Stimulated activated CD4-positive, alpha-beta T cell treated with anti-CD3 and anti-CD28 coated beads, Interleukin-12 subunit alpha, Interleukin-12 subunit beta, amount 100 ng/mL, for 48 hours (primary cell): ENCODE data around the gene MESP1.
"Not testable (repeated sequence)": the region's sequence is repeated elsewhere in the genome, so short reads cannot be mapped to it uniquely, and the experiment has no call there.

Experiments used
- DNase-seq, 3 donors: peaks; one replicate each; pipeline ENCODE4 v3.0.0-alpha.2; 2020; ENCODE audit warnings: low read depth in 2 of 3, low spot score in 1 of 3

Gene MESP1, protein sequence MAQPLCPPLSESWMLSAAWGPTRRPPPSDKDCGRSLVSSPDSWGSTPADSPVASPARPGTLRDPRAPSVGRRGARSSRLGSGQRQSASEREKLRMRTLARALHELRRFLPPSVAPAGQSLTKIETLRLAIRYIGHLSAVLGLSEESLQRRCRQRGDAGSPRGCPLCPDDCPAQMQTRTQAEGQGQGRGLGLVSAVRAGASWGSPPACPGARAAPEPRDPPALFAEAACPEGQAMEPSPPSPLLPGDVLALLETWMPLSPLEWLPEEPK

DNA sequence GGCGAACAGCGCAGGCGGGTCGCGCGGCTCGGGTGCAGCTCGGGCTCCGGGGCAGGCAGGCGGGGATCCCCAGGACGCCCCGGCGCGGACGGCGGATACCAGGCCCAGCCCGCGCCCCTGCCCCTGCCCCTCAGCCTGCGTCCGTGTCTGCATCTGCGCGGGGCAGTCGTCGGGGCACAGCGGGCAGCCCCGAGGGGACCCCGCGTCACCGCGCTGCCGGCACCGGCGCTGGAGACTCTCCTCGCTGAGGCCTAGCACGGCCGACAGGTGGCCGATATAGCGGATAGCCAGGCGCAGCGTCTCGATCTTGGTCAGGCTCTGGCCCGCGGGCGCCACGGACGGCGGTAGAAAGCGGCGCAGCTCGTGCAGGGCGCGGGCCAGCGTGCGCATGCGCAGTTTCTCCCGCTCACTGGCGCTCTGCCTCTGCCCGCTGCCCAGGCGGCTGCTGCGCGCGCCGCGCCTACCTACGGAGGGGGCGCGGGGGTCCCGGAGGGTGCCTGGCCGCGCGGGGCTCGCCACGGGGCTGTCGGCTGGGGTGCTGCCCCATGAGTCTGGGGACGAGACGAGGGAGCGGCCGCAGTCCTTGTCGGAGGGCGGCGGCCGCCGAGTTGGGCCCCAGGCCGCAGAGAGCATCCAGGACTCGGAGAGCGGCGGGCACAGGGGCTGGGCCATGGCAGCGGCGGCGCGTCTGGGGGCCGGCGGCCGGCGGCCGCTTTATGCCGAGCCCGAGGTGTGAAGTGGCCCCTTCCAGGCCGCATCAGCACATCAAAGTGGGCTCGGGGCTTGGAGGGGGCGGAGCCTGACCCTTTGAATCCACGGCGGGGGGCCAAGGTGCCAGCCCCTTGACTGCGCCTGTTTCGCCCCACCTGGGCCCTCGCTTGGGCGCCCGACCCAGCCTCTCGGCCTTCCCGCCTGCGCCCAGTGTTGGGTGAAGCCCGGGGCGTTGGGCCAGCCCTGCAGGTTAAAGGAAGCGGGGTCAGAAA is at the start of gene MESP1:
Gene MESP1, minus strand, starts transcription at position 690 of the 983 bp plus-strand sequence. Its CDS starts 18 bp downstream, at position 672.
- DNase-seq = peak; percentile 71 to 83 (median 79)

GRCh38 chr15:89799918-89800498 is 49.0 kb upstream of the MESP1 start:
- DNase-seq = no peak

DNA sequence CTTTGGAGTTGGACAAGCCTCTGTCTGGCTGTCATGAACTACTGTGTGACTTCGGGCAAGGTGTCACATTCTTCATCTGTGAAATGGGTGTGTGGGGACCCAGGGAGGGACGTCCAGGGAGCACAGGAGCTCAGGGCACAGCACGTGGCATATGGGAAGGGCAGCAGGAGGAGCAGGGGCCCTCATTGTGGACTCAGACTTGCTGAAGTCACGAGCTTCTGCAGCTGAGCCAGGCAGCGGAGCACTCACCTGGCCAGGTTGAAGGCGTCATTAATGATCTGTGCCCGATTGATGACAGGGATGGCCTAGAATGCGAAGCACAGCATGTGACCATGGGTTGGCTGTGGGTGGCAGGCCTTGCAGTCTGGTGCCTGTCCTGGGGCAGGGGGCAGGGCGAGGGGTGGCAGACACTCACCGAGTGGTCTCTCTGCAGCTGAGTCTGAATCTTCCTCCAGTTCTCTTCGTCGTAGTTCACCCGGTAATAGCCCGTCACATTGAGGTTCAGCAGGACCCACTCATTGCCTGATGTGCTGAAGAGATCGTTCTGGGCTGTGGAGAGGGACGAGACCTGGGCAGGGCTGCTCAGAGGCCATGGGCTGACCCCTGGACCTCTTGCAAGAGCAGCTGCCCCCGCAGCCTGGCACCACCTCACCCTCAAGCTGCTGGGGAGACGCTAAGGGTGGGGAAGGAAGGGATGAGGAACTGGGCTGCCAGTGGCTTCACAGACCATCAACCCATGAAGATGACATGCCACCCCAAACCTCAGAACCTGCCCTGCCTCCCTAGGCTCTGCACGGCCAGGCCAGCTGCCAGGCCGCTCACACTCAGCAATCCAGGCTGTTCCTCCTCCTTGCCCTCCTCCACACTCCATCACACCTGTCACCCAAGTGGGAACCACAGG is 48.2 kb upstream of the MESP1 start:
- no peak for DNase-seq

DNA sequence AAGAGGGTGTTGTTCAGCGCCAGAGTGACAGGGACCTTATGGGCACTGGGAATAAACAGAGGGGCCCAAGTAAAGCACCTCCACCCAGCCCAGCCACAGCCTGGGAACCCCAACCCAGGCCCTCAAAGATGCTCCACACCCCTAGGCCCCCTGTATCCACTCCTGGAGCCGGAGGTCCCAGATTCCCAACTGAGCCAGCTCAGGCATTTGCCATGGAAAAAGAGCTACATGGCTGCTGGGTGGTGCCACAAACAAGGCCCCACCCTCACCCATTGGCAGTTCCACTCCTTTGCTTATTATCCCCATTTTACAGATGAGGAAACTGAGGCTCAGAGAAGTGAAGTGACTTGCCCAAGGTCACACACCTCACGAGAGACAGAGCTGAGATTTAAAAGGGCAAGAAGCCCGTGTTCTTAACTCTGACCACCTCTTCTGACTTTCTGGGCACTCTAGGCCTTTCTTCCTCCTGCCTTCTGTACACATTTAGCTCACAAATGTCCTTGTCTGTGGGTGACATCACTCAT is 46.7 kb upstream of the MESP1 start:
- DNase-seq = no peak

DNA sequence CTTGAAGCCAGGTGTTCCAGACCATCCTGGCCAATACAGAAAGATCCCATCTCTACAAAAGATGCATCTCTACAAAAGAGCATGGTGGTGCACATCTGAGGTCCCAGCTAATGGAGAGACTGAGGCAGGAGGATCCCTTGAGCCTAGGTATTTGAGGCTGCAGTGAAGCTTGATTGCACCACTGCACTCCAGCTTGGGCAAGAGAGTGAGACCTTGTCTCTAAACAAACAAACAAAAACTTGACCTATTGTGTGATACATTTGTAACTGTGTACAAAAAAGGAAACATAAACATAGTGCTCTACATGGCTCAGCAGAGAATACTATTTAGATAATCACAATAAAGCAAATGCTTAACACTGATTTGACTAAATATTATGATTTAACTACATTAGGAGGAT is 44.9 kb upstream of the MESP1 start:
- no peak for DNase-seq

DNA sequence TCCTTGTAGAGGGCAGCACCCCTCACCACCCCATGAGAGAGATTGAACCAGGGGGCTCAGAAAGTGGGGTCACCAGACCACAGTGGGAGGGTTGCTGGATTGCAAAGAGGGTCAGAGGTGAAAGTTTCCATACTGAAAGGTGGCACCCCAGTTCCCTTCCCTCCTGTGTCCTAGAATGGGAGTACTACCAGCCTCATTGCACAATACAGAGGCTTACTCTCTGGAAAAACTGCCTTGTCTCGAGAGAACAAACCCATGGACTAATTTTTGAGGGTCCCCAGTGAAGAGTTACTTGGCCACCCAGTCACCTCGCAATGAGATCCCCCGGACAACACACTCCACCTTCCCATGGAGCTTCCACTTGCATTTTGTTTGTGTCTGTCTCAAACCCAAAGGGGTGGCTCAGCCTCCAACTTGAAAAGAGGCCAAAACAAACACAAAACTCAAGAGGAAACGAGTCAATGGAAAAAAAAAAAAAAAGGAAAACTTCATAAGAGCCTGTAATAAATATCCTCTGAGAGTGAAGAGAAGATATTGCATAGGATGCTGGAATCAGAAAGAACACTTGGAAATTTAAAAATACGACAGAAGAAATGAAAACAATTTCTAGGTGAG is 43.7 kb upstream of the MESP1 start:
- DNase-seq = no peak

- no peak for DNase-seq
Observed at GRCh38 chr15:89792106-89792805, 41.2 kb upstream of the MESP1 start.

DNA sequence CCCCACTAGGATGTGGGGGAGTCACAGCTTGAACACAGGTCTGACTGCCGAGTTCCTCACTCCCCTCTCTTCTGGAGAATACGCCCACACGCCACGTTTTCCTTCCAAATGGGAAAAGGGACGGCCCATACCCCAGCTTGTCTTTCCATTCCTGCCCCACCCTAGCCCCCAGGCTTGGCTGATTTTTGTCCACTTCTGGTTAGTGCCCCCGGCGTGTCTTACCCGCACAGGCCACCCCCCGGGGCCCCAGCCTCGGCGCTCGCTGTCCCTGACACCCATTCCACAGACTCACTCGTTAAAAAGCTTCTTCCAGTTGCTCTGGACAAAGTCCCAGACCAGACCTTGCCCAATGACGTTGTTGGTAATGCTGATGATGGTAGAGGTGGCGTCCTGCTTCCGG is 39.6 kb upstream of the MESP1 start:
- DNase-seq = no peak

- DNase-seq = no peak
Observed at GRCh38 chr15:89790206-89790605, 39.2 kb upstream of the MESP1 start.

- not testable (repeated sequence) for DNase-seq
Observed at GRCh38 chr15:89788585-89788984, 37.5 kb upstream of the MESP1 start.

- no peak for DNase-seq
Observed at GRCh38 chr15:89787944-89788343, 36.9 kb upstream of the MESP1 start.

GRCh38 chr15:89785774-89786140 is 34.7 kb upstream of the MESP1 start:
- no peak for DNase-seq

- DNase-seq = no peak
Observed at GRCh38 chr15:89785064-89785773, 34.2 kb upstream of the MESP1 start.

- DNase-seq = no peak
Observed at GRCh38 chr15:89784686-89784960, 33.6 kb upstream of the MESP1 start.

GRCh38 chr15:89783861-89784685 is 33.0 kb upstream of the MESP1 start:
- DNase-seq = no peak

DNA sequence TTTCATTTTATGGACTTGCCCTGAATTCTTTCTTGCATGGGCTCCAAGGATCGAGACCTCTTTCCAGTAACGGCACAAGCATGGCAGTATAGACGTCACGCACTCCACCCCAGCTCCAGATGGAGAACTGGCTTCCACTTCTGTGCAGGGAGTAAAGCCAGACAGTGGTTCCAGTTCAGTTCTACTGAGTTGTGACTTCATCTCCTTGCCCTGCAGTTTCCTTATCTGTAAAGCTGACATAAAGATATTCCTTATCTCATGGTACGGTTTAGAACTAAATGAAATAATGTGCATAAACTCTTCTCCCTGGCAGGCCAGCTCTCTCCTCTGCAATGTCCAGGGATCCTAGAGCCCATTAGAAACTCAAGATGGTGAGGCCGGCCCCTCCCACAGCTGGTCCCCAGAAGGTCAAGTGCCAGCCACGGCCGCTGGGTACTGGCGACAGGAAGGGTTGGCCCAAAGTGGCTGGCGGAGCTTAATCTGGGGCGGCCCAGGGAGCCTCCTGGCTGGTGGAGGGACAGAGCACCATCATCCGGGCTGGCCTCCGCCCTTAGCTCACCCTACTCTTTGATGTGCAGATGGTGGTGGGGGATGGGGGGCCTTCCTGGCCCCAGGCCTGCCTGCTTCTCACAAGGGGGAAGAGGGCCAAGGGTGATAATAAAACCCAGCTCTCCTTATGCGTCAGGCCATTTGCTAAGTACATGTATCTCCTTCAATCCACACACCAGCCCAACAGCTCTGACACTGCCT is 32.2 kb upstream of the MESP1 start:
- DNase-seq = no peak

DNA sequence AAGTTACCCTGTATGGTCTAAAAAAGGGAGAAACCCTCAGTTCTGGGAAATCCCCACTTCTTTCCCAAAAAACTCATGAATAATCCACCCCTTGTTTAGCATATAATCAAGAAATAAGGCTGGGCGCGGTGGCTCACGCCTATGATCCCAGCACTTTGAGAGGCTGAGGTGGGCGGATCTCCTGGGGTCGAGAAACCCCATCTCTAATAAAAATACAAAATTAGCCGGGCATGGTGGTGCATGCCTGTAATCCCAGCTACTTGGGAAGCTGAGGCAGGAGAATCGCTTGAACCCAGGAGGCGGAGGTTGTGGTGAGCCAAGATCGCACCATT is 31.5 kb upstream of the MESP1 start:
- not testable (repeated sequence) for DNase-seq
